ENCODE data around the gene PRKN.

DNA sequence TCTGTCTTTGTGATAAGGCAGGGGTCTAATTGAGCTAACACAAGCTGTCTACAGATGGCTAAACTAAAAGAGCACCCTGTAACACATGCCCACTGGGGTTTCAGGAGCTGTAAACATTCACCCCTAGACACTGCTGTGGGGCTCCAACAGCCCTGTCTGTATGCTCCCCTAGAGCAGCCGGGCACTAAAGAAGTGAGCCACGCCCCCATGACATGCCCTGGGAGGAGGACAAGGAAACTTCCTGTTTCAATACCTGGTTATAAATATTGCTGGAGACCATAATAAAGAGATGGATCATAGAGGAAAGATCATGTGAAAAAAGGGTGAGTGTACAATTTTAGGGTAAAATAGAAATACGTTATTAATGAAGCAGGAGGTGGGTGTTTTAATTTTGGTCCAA is 786.0 kb downstream of the PRKN start:
- TF ChIP-seq, protein P1, sequence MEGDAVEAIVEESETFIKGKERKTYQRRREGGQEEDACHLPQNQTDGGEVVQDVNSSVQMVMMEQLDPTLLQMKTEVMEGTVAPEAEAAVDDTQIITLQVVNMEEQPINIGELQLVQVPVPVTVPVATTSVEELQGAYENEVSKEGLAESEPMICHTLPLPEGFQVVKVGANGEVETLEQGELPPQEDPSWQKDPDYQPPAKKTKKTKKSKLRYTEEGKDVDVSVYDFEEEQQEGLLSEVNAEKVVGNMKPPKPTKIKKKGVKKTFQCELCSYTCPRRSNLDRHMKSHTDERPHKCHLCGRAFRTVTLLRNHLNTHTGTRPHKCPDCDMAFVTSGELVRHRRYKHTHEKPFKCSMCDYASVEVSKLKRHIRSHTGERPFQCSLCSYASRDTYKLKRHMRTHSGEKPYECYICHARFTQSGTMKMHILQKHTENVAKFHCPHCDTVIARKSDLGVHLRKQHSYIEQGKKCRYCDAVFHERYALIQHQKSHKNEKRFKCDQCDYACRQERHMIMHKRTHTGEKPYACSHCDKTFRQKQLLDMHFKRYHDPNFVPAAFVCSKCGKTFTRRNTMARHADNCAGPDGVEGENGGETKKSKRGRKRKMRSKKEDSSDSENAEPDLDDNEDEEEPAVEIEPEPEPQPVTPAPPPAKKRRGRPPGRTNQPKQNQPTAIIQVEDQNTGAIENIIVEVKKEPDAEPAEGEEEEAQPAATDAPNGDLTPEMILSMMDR (IDR thresholded peaks at IDR 0.05) = no peak
- no peak for TF ChIP-seq POLR2A (IDR thresholded peaks at IDR 0.05)

Data from thyroid gland (tissue), 4 donors.